Stimulated activated CD4-positive, alpha-beta T cell treated with anti-CD3 and anti-CD28 coated beads, TNF-alpha, amount 100 ng/mL, for 1 hour (primary cell): Measurements from ENCODE around the gene R3HDM4.

Experiments
- DNase-seq, 3 donors: peaks; one replicate each; pipeline ENCODE4 v3.0.0-alpha.2; 2020; ENCODE audit warnings: low read depth in 3 of 3, low spot score in 1 of 3

The R3HDM4 gene

DNA sequence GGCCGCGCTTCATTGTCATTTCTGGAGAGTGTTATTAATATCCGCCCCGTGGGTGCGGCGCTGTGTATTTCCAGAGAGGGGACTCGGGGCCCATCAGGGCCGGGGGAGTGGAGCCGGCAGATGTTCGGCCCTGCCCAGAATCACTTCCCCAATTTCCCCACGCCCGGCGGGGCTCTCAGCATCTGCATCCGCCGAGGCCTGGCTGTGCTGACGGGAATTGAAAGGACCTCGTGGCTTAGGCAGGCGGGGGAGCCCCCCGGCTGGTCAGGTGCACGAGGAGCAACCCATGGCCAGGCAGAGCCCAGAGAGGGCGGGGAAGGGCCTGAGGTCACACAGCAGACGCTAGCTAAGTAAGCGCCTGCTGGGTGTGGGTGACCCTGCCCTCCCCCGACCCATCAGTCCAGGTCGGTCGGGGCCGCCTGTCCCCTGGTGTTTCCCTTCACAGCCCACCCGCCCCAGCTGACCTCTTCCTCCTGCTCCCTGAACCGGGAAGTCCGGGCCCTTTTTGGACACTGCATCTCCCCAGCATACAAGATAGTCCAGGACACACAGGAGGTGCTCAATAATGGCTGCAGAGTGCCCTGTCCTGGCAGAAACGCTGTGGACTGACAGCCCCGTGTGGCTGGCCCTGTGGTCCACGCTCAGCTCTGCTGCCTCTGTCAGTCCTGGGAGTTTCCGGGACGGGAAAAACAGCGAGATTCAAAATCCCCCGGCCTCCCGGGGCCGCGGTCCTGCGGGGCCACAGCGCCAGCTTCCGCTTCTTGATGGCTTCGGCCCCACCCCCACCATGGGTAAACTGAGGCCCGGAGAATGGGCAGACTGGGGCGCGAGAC, 34.9 kb upstream of the R3HDM4 start:
- no peak for DNase-seq

DNA sequence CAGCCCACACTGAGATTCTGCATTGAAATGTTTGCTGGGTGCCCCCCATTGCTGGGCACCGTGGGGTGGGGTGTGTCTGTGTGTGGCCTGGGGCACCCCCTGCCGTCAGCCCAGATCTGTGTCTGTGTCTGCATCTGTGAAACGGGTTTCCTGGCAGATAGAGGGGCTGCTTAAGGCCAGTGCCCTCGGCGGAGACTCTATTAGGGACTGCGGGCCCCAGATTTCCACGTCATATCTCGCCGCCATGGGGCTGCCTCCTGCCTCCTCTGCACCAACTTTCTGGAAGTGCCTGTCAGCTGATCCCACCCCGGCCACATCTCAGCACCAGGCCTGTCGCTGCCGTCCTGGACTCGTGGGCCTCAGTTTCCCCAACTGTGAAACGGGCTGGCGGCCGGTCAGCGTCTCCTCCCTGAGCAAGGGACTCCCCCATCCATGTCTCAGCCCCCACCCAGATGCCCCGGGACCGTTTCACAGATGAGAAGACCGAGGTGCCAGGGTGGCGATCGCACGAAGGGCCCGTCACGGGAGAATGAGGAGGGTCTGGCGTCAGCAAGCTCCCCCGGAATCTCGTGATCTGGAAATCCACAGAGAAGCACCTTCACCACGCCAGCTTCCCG, 34.2 kb upstream of the R3HDM4 start:
- DNase-seq: no peak

DNA sequence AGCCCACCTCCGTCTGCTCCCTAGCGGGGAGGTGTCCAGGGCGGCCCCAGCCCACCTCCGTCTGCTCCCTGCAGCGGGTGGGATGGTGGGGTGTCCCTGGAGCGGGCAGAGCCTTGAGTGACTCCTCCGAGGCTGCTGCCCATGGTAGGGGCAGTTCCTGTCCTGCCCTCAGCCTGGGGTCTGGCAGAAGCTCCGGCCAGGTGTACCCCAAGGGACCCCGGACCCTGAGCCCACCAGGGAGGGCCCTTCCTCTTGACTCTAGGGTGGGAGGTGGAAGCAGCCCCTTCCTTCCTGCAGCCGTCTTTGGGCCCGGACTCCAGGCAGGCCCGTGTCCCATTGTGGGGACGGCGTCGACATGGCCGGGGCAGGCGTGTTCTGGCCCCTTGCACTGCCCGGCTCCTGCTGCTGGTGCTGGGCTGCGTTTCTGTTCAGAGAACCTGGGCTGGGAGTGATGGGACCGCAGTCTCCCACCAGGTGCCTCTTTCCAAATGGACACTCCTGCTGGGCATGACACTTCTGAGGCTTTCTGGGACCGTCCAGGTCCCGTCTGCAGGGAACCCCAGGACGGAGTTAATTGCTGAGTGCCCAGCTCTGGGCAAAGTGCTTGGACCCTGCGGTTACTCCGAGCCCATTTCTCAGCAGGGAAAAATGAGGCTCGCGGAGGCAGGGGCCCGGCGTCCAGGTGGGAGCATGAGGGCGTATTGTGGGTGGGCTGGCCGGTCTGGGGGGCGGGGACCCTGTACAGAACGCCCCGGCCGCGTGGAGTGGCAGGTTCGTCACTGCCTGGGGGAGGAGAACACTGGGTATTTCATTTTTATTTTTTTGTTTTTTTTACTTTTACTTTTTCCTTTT, 32.6 kb upstream of the R3HDM4 start:
- no peak for DNase-seq

DNA sequence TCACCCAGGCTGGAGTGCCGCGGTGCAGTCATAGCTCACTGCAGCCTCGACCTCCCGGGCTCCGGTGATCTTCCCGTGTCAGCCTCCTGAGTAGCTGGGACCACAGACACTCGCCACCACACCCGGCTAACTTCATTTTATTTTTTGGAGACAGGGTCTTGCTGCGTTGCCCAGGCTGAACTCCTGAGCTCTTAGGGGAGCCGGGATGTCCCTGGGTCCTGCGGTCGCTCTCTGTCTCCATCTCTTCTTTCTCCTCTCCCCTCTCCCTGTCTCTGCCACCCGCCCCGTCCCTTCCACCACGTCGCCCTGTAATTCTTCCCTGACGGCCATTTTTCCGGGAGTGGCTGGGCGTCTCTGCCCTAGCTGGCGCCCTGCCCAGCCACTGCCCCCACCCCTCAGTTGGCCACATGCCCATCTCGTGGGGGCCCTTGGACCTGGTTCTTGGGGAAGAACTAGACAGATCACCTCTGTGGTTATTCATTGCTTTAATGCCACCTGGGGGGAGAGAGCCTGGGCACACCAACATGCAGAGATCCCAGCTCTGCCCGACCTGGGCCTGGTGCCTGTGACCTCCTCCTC, 31.7 kb upstream of the R3HDM4 start:
- DNase-seq: no peak

DNA sequence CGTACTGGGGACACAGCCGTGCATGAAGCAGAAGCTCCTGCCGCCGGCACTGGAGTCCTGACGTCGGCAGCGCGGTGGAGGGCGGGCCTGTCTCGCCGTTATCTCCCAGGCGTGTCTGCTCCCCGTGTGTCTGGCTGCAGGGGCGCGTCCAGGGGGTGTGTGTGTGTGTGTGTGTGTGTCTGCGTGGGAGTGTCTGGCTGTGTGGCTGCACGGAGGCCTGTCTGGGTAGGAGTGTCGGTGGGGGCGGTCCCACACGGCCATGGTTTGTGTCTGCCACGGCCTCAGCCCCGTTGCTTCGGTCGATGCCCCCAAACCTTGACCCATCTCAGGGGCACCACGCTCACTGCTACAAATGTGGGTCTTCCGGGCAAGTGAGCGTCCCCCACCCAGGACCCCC, 31.1 kb upstream of the R3HDM4 start:
- DNase-seq: no peak

DNA sequence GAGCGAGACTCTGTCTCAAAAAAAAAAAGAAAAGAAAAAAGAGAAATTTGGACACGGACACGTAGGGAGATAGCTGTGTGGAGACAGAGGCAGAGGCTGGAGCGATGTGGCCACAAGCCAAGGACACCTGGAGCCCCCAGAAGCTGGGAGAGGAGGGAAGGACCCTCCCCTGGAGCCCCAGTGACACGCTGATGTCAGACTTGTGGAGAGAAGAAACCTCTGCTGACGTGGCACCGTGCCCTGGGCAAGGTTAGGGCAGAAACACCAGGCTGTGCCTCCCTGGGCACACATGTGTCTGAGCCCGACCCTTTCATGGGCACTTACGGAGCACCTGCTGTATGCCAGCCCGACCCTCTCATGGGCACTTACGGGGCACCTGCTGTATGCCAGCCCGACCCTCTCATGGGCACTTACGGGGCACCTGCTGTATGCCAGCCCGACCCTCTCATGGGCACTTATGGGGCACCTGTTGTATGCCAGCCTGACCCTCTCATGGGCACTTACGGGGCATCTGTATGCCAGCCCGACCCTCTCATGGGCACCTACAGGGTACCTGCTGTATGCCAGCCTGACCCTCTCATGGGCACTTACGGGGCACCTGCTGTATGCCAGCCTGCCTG, 30.6 kb upstream of the R3HDM4 start:
- DNase-seq: no peak

GRCh38 chr19:942133-942645, 29.2 kb upstream of the R3HDM4 start:
- no peak for DNase-seq

GRCh38 chr19:941292-942132, 28.5 kb upstream of the R3HDM4 start:
- no peak for DNase-seq

DNA sequence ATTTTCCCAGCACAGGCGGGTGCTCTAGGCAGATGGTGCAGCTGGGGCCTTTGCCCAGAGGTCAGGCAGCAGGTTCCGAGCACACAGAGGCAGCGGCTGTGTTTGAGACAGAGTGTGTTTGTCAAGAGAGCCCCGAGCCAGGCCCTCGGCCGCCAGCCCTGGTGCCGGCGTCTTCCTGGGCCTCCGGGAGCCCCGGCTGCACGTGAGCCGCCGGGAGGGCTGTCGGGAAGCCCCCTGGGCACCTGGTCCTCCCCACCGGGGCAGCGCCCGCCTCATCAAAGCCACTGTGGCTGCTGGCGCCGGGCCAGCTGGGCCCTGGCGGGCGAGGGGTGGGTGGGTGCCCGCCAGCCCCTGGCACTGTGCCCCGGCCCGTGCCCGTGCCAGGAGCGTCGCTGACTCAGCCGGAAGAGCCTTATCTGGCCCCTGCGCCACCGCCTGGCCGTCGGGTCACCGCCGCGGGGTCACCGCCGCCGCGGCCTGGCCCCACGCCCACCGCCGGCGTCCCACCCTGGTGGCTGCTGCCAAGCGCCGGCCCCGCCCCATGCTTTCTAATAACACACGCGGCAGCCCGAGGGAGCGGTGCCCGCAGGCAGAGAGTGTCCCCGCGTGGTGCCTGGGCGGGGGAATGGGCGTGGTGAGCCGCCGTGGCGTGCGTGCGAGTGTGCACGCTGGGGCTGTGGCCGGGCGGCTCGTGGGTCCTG, 27.7 kb upstream of the R3HDM4 start:
- peak; percentile 47 to 57 (median 50) for DNase-seq

DNA sequence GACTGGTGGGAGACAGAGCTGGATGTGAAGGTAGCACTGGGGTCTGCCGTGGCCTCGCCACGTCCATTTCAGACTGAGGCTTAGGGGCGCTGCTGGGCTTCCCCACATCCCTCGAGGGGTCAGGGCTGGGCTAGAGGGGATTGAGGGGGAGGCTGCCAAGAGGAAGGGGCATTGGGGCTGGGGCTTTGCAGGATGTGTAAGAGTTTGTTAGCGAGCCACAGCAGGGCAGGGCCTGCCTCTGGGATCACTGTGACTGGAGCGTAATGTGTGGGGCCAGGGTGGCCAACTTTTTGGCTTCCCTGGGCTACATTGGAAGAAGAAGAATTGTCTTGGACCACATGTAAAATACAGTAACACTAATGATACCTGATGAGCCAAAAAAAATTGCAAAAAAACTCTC, 26.9 kb upstream of the R3HDM4 start:
- DNase-seq: no peak

GRCh38 chr19:939439-939838, 26.4 kb upstream of the R3HDM4 start:
- no peak for DNase-seq

- DNase-seq: no peak
Measured at GRCh38 chr19:938233-938923, 25.4 kb upstream of the R3HDM4 start.

DNA sequence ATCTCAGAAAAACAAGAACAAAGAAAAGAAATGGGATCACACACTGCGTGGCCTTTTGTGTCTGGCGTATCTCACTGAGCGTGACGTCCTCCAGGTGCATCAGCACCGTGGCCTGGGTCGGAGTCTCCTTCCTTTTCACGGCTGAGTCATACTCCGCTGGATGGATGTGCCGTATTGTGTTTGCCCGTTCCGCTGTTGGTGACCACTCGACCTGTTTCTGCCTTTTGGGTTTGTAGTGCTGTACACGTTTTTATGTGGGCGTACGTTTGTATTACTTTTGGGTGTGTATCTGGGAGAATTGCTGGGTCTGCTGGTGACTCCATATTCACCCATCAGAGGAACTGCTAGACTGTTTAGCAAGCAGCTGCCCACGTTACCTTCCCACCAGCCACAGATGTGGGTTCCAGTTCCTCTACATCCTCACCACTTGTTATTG, 24.3 kb upstream of the R3HDM4 start:
- DNase-seq: no peak

DNA sequence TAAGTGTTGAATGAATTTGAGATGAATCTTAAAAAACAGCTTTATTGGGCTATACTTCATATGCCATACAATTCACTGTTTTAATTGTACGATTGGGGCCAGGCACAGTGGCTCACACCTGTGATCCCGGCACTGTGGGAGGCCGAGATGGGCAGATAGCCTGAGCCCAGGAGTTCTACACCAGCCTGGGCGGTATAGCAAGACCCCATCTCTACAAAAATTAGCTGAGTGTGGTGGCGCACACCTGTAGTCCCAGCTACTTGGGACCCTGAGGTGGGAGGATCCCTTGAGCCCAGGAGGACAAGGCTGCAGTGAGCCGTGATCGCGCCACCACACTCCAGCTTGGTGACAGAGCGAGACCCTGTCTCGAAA, 23.1 kb upstream of the R3HDM4 start:
- DNase-seq: no peak

DNA sequence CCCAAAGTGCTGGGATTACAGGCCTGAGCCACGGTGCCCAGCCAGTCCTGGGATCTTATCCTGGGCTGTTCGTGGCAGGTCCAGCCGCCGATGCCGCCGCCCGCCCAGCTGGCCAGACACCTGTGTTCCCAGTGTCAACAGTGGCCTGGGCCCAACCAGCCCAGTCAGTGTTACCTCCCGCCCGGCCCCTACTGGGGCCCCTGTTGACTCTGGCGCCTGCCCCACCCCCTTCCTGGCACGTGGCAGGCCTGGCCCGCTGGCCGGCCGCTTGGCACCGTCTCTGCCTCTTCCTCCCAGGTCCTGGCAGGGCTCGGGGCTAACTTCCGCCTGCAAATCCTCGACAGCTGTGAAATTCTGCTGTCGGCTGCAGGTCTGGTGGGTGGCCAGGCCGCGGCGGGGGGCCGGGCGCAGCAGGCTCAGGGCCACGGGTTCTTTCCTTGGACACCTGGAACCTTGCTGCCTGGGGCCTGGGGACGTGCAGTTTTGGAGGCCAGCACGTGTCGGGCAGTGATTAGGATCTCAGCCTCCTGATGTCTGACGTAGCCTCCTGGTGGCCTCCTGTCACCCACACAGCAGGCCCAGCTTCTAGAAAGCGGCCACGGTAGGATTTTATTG, 22.0 kb upstream of the R3HDM4 start:
- no peak for DNase-seq

DNA sequence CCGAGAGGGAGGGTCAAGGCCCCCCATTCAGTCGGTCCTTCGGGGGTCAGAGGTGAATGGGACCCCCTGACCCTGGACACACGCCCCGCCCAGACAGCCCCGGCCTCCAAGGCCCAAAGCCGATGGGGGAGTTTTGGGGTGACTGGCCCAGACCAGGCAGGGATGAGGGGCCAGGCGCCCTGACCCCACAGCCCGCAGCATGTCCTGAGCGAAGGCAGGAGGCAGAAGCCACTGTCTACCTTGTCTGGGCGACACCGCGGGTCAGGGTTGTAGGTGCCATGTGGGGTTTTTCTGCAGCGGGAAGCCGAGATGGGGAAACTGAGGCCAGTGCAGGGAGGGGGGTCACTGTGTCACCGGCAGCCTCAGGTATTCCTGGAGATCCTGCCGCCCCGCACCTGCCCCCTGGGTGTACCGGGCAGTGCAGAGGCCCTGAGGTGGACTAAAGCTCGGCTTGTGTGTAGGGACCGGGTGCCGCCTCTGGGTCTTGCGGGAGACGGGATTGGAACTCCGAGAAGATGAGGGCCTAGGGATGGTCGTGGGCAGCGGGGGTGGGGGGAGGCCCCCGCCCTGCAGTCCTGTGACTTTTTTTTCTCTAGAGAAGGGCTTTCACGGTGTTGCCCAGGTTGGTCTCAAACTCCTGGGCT, 21.3 kb upstream of the R3HDM4 start:
- DNase-seq: no peak

GRCh38 chr19:933553-933882, 20.5 kb upstream of the R3HDM4 start:
- no peak for DNase-seq
